Measurements from ENCODE around the gene DTX1.

DNA sequence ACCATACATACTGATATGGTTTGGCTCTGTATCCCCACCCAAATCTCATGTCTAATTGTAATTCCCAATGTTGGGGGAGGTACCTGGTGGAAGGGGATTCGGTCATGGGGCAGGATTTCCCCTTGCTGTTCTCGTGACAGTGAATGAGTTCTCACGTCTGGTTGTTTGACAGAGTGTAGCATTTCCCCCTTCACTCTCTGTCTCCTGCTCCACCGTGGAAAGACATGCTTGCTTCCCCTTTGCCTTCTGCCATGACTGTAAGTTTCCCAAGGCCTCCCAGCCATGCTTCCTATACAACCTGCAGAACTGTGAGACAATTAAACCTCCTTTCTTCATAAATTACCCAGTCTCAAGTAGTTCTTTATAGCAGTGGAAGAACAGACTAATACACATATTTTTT is 28.8 kb upstream of the DTX1 start:
- TF ChIP-seq, protein P1, sequence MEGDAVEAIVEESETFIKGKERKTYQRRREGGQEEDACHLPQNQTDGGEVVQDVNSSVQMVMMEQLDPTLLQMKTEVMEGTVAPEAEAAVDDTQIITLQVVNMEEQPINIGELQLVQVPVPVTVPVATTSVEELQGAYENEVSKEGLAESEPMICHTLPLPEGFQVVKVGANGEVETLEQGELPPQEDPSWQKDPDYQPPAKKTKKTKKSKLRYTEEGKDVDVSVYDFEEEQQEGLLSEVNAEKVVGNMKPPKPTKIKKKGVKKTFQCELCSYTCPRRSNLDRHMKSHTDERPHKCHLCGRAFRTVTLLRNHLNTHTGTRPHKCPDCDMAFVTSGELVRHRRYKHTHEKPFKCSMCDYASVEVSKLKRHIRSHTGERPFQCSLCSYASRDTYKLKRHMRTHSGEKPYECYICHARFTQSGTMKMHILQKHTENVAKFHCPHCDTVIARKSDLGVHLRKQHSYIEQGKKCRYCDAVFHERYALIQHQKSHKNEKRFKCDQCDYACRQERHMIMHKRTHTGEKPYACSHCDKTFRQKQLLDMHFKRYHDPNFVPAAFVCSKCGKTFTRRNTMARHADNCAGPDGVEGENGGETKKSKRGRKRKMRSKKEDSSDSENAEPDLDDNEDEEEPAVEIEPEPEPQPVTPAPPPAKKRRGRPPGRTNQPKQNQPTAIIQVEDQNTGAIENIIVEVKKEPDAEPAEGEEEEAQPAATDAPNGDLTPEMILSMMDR (IDR thresholded peaks at IDR 0.05): no peak
- no peak for TF ChIP-seq EP300 (IDR thresholded peaks at IDR 0.05)

Data from suprapubic skin (tissue), 3 donors.